ENCODE results near the gene MBOAT2.

MBOAT2 gene

DNA sequence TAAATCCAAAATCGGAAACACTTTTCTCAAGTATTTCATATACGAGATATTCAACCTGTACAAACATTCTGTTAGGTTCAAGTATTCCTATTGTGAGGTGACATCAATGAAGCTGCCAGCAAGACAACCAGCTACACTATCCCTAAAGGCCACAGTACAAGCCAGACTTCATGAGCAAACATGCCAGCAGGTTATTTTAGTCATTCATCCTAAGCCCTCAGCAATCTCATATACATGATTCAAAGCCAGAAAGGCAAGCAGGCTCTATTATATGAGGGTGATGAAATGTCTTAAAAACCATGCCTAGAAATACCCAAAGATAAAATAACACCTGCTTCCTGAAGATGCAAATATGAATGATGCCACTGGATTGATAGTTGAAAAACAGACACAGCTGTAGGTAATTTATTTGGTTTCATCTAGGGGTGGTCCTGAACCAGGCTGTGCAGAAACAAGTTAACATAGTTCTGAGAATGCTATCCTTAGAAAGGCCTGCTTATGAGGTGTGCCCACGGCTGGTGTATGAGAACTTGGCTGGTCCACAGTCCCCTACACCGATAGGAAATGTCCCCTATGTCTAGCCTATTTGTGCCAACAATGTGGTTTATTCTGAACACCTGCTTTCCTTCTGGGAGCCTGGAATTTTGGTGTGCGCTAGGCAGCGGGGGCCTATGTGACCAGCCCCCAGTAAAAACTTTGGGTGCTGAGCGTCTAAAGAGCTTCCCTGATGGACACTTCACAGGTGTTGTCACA lies 117.9 kb downstream of the MBOAT2 start:
- H3K4me1 ChIP-seq (ENCODE audit: control insufficient read depth, insufficient read depth, low read length) = no peaks in the 10 kb centered on the region

DNA sequence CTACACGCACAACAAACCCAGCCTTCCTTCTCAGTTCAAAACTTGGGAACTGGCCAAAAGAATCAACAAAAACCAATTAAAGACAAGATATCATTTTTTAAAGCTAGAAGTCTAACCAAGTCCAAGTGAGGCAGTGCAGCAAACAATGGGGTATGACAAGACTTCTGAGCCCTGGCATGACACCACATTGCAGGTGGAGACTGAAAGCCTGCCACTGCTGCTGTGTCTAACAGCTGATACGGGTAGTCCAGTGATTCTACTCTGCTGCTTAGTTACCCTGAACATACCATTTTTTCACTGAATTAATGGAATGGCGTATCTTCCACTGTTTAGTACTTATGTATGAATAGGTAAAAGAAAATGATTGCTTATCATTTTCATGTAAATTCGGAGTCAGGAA lies 118.7 kb downstream of the MBOAT2 start:
- Histone ChIP-seq H3K36me3 (ENCODE audit: control insufficient read depth in 2 of 2, insufficient read depth in 2 of 2, low read length in 2 of 2) (peaks cover 0 to 5% of the 10 kb centered on the region in 2 donors), H3K9ac (ENCODE audit: low read length in 2 of 2) (no peak overlapping the region), H3K4me1 (ENCODE audit: control insufficient read depth, insufficient read depth, low read length) (no peaks in the 10 kb centered on the region), H3K4me3 (ENCODE audit: low read length in 2 of 2) (no peak overlapping the region), H3K9me3 (ENCODE audit: control insufficient read depth in 2 of 2, low read length in 2 of 2) (no peaks in the 10 kb centered on the region), H3K27ac (ENCODE audit: low read length) (no peak overlapping the region), H3K27me3 (ENCODE audit: control insufficient read depth in 1 of 2, insufficient read depth in 2 of 2, low read length in 2 of 2) (no peaks in the 10 kb centered on the region)

More for the DNA sequence above, 117.9 kb downstream of the MBOAT2 start:
- no peak overlapping the region for H3K4me3 ChIP-seq (ENCODE audit: low read length in 2 of 2)
- H3K27me3 ChIP-seq (ENCODE audit: control insufficient read depth in 1 of 2, insufficient read depth in 2 of 2, low read length in 2 of 2) = no peaks in the 10 kb centered on the region
- peaks cover 0 to 3% of the 10 kb centered on the region in 2 donors for H3K36me3 ChIP-seq (ENCODE audit: control insufficient read depth in 2 of 2, insufficient read depth in 2 of 2, low read length in 2 of 2)
- no peak overlapping the region for H3K27ac ChIP-seq (ENCODE audit: low read length)
- no peak overlapping the region for H3K9ac ChIP-seq (ENCODE audit: low read length in 2 of 2)
- H3K9me3 ChIP-seq (ENCODE audit: control insufficient read depth in 2 of 2, low read length in 2 of 2) = no peaks in the 10 kb centered on the region

GRCh38 chr2:8882094-8882493 lies 121.4 kb downstream of the MBOAT2 start:
- H3K36me3 ChIP-seq (ENCODE audit: control insufficient read depth in 2 of 2, insufficient read depth in 2 of 2, low read length in 2 of 2) = peaks cover 0 to 5% of the 10 kb centered on the region in 2 donors
- no peaks in the 10 kb centered on the region for H3K4me1 ChIP-seq (ENCODE audit: control insufficient read depth, insufficient read depth, low read length)
- H3K9me3 ChIP-seq (ENCODE audit: control insufficient read depth in 2 of 2, low read length in 2 of 2) = no peaks in the 10 kb centered on the region
- H3K4me3 ChIP-seq (ENCODE audit: low read length in 2 of 2) = no peak overlapping the region
- no peak overlapping the region for H3K9ac ChIP-seq (ENCODE audit: low read length in 2 of 2)
- H3K27me3 ChIP-seq (ENCODE audit: control insufficient read depth in 1 of 2, insufficient read depth in 2 of 2, low read length in 2 of 2) = no peaks in the 10 kb centered on the region
- no peak overlapping the region for H3K27ac ChIP-seq (ENCODE audit: low read length)

GRCh38 chr2:8877894-8878293 lies 125.6 kb downstream of the MBOAT2 start:
- Histone ChIP-seq H3K27ac (ENCODE audit: low read length) (no peak overlapping the region), H3K4me3 (ENCODE audit: low read length in 2 of 2) (no peak overlapping the region), H3K36me3 (ENCODE audit: control insufficient read depth in 2 of 2, insufficient read depth in 2 of 2, low read length in 2 of 2) (peaks cover 0 to 10% of the 10 kb centered on the region in 2 donors), H3K9me3 (ENCODE audit: control insufficient read depth in 2 of 2, low read length in 2 of 2) (no peaks in the 10 kb centered on the region), H3K4me1 (ENCODE audit: control insufficient read depth, insufficient read depth, low read length) (no peaks in the 10 kb centered on the region), H3K27me3 (ENCODE audit: control insufficient read depth in 1 of 2, insufficient read depth in 2 of 2, low read length in 2 of 2) (no peaks in the 10 kb centered on the region), H3K9ac (ENCODE audit: low read length in 2 of 2) (no peak overlapping the region)

DNA sequence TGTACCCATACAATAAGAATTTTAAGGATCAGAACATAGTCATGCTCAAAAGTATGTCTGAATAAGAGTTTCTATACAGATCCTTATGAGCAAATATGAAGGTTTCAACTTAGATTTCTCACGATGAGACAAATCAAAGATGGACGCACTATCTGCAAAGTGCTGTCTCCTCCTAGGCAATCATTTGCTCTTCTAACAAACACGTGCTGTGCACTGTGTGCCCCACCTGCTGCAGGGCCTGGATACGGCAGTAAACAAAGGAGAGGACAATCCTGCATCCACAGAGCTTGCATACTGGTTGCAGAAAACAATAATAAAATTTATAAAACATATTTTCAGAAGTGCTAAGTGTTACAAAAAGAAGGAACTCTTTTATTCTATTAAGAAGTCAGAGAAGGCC lies 126.2 kb downstream of the MBOAT2 start:
- no peak overlapping the region for H3K4me3 ChIP-seq (ENCODE audit: low read length in 2 of 2)
- H3K36me3 ChIP-seq (ENCODE audit: control insufficient read depth in 2 of 2, insufficient read depth in 2 of 2, low read length in 2 of 2) = peaks cover 0 to 10% of the 10 kb centered on the region in 2 donors
- no peak overlapping the region for H3K27ac ChIP-seq (ENCODE audit: low read length)
- H3K9me3 ChIP-seq (ENCODE audit: control insufficient read depth in 2 of 2, low read length in 2 of 2) = no peaks in the 10 kb centered on the region
- H3K27me3 ChIP-seq (ENCODE audit: control insufficient read depth in 1 of 2, insufficient read depth in 2 of 2, low read length in 2 of 2) = no peaks in the 10 kb centered on the region
- no peak overlapping the region for H3K9ac ChIP-seq (ENCODE audit: low read length in 2 of 2)
- no peaks in the 10 kb centered on the region for H3K4me1 ChIP-seq (ENCODE audit: control insufficient read depth, insufficient read depth, low read length)

DNA sequence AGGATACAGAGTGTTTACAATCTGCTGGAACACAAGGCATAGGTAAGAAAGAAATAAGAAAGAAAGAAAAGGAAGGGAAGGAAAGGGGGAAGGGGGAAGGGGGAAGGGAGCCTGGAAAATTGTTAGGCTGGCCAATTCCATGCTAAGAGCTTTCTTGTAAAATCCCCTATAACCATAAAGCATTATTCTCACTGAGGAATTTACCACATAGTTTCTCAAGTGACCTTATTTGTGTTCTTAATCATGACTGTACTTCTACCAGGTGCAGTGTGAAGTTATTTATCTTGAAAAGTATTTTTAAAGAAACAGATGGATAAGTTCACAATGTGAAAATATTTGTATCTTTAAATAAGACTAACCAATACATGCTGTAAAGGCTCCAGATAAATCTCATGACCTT lies 126.9 kb downstream of the MBOAT2 start:
- H3K9me3 ChIP-seq (ENCODE audit: control insufficient read depth in 2 of 2, low read length in 2 of 2) = no peaks in the 10 kb centered on the region
- no peak overlapping the region for H3K27ac ChIP-seq (ENCODE audit: low read length)
- no peaks in the 10 kb centered on the region for H3K27me3 ChIP-seq (ENCODE audit: control insufficient read depth in 1 of 2, insufficient read depth in 2 of 2, low read length in 2 of 2)
- H3K9ac ChIP-seq (ENCODE audit: low read length in 2 of 2) = no peak overlapping the region
- no peak overlapping the region for H3K4me3 ChIP-seq (ENCODE audit: low read length in 2 of 2)
- peaks cover 0 to 13% of the 10 kb centered on the region in 2 donors for H3K36me3 ChIP-seq (ENCODE audit: control insufficient read depth in 2 of 2, insufficient read depth in 2 of 2, low read length in 2 of 2)
- H3K4me1 ChIP-seq (ENCODE audit: control insufficient read depth, insufficient read depth, low read length) = no peaks in the 10 kb centered on the region

DNA sequence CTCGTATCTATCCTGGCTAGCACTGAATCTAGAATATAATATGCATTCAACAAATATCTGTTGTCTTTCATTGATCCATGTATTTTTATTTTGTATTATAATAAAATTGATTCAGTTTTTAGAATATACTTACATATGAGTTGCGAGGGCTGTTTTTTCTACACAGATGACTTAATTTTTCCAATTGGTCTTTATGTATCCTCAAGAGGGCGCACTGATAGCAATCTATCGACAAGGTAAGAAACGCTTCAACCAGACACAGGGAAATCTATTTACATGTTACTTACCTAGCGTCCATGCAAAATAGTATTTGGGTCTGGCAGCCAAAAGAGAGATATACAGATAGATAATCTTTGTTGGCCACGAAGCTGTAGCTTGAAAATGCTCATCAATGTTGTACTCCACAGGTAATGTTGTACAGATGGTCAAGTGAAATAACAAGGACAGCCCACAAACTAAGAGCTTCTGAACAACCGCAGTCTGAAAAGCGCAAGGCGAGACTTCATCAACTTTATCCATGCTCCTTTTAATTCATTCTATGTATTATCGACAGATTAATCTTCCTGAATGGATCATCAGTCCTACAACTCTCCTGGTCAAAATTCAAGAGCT lies 130.6 kb downstream of the MBOAT2 start:
- Histone ChIP-seq H3K27me3 (ENCODE audit: control insufficient read depth in 1 of 2, insufficient read depth in 2 of 2, low read length in 2 of 2) (no peaks in the 10 kb centered on the region), H3K9ac (ENCODE audit: low read length in 2 of 2) (no peak overlapping the region), H3K36me3 (ENCODE audit: control insufficient read depth in 2 of 2, insufficient read depth in 2 of 2, low read length in 2 of 2) (peaks cover 0 to 8% of the 10 kb centered on the region in 2 donors), H3K9me3 (ENCODE audit: control insufficient read depth in 2 of 2, low read length in 2 of 2) (no peaks in the 10 kb centered on the region), H3K27ac (ENCODE audit: low read length) (no peak overlapping the region), H3K4me3 (ENCODE audit: low read length in 2 of 2) (no peak overlapping the region), H3K4me1 (ENCODE audit: control insufficient read depth, insufficient read depth, low read length) (no peaks in the 10 kb centered on the region)

DNA sequence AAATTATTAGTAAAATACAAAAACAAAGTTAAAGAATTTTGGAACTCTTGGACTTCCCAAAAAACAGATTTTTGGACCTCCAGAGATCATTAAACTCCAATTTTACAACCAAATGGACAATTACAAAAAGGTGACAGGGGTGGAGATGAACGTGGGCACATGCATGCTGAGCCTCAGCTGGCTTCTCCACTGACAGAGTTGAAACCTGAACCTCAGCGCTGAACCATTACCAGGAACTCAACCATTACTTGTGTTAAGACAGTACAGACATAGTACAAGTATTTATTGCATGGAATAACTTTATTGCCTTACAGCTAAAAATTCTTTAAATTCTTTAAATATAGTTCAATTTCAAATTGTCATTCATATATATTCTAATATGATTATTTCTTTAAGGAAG lies 133.0 kb downstream of the MBOAT2 start:
- H3K4me1 ChIP-seq (ENCODE audit: control insufficient read depth, insufficient read depth, low read length) = no peaks in the 10 kb centered on the region
- no peak overlapping the region for H3K9ac ChIP-seq (ENCODE audit: low read length in 2 of 2)

GRCh38 chr2:8867363-8867762 lies 136.1 kb downstream of the MBOAT2 start:
- no peak overlapping the region for H3K27ac ChIP-seq (ENCODE audit: low read length)
- peaks cover 0 to 5% of the 10 kb centered on the region in 2 donors for H3K36me3 ChIP-seq (ENCODE audit: control insufficient read depth in 2 of 2, insufficient read depth in 2 of 2, low read length in 2 of 2)
- H3K4me3 ChIP-seq (ENCODE audit: low read length in 2 of 2) = no peak overlapping the region

More for the DNA sequence above, 133.0 kb downstream of the MBOAT2 start:
- Histone ChIP-seq H3K9me3 (ENCODE audit: control insufficient read depth in 2 of 2, low read length in 2 of 2) (no peaks in the 10 kb centered on the region), H3K4me3 (ENCODE audit: low read length in 2 of 2) (no peak overlapping the region), H3K36me3 (ENCODE audit: control insufficient read depth in 2 of 2, insufficient read depth in 2 of 2, low read length in 2 of 2) (peaks cover 0 to 3% of the 10 kb centered on the region in 2 donors), H3K27ac (ENCODE audit: low read length) (no peak overlapping the region), H3K27me3 (ENCODE audit: control insufficient read depth in 1 of 2, insufficient read depth in 2 of 2, low read length in 2 of 2) (no peaks in the 10 kb centered on the region)

GRCh38 chr2:8863331-8863953 lies 140.0 kb downstream of the MBOAT2 start:
- Histone ChIP-seq H3K27me3 (ENCODE audit: control insufficient read depth in 1 of 2, insufficient read depth in 2 of 2, low read length in 2 of 2) (no peaks in the 10 kb centered on the region), H3K4me1 (ENCODE audit: control insufficient read depth, insufficient read depth, low read length) (no peaks in the 10 kb centered on the region), H3K36me3 (ENCODE audit: control insufficient read depth in 2 of 2, insufficient read depth in 2 of 2, low read length in 2 of 2) (peaks cover 0 to 4% of the 10 kb centered on the region in 2 donors), H3K9ac (ENCODE audit: low read length in 2 of 2) (no peak overlapping the region), H3K27ac (ENCODE audit: low read length) (no peak overlapping the region), H3K9me3 (ENCODE audit: control insufficient read depth in 2 of 2, low read length in 2 of 2) (no peaks in the 10 kb centered on the region), H3K4me3 (ENCODE audit: low read length in 2 of 2) (no peak overlapping the region)

More at GRCh38 chr2:8867363-8867762, 136.1 kb downstream of the MBOAT2 start:
- H3K27me3 ChIP-seq (ENCODE audit: control insufficient read depth in 1 of 2, insufficient read depth in 2 of 2, low read length in 2 of 2) = no peaks in the 10 kb centered on the region
- no peaks in the 10 kb centered on the region for H3K9me3 ChIP-seq (ENCODE audit: control insufficient read depth in 2 of 2, low read length in 2 of 2)
- no peak overlapping the region for H3K9ac ChIP-seq (ENCODE audit: low read length in 2 of 2)
- no peaks in the 10 kb centered on the region for H3K4me1 ChIP-seq (ENCODE audit: control insufficient read depth, insufficient read depth, low read length)

All from stomach smooth muscle (tissue), 2 donors.